Panc1 (cell line): Measurements from ENCODE around the gene CISD2. TPM values are rescaled to one million over a fixed set of nuclear protein-coding genes. Genes with fewer than 3 reads are reported as not detected.
"Not testable (repeated sequence)": the region's sequence is repeated elsewhere in the genome, so short reads cannot be mapped to it uniquely, and the experiment has no call there.

Experiments used
- ATAC-seq: fragments of 200-7000 bp; cut with Tn5 transposase; 2 replicates; pipeline ENCODE4 v1.9.1; 2020; ENCODE audit warnings: mild to moderate bottlenecking, moderate library complexity
- BruUV-seq: library from RNA; stranded (reverse); fragments of 400-500 nt; replicated peaks from 2 replicates; lab custom pipeline; 2021; lab: Mats Ljungman, UMichigan
- CTCF ChIA-PET: fragments of 300-600 bp; sonication (Branson Sonifier 250); formaldehyde crosslinking; loops from one replicate; lab custom pipeline; 2022; ENCODE audit warnings: antibody characterized with exemption; lab: Charles Lee
- POLR2A ChIA-PET: fragments of 300-600 bp; sonication (Branson Sonifier 250); formaldehyde crosslinking; loops from one replicate; lab custom pipeline; 2022; ENCODE audit warnings: antibody characterized with exemption; lab: Charles Lee
- DNase-seq: peaks from one replicate; pipeline ENCODE4 v3.0.0-alpha.2; 2010; ENCODE audit warnings: low read depth, low spot score
- H3K27ac ChIP-seq: 2 replicates; pipeline ENCODE4 v1.5.1; 2011; ENCODE audit warnings: mild to moderate bottlenecking, low read length, inconsistent platforms
- H3K27me3 ChIP-seq: fragments of 200-500 bp; sonication (Bioruptor generic); 2 replicates; pipeline ENCODE4 v1.6.0; 2014; ENCODE audit warnings: low read length, inconsistent platforms; ENCODE audit not compliant: control insufficient read depth, insufficient read depth
- H3K36me3 ChIP-seq: fragments of 200-500 bp; sonication (Bioruptor generic); 2 replicates; pipeline ENCODE4 v1.5.1; 2014; ENCODE audit warnings: inconsistent platforms, mild to moderate bottlenecking, low read length, moderate library complexity; ENCODE audit not compliant: control insufficient read depth, insufficient read depth
- H3K4me1 ChIP-seq: 2 replicates; pipeline ENCODE4 v1.5.1; 2011; ENCODE audit warnings: inconsistent platforms, mild to moderate bottlenecking, low read length, moderate library complexity; ENCODE audit not compliant: control insufficient read depth, insufficient read depth
- H3K4me3 ChIP-seq, 2 experiments: 2 replicates each; pipeline ENCODE4 v1.5.1; 2011 to 2012; ENCODE audit warnings: low read depth in 2 of 2, low read length in 2 of 2, mild to moderate bottlenecking in 2 of 2, inconsistent platforms in 1 of 2, moderate library complexity in 1 of 2
- H3K9me3 ChIP-seq: fragments of 200-500 bp; sonication (Bioruptor generic); 2 replicates; pipeline ENCODE4 v1.5.1; 2014; ENCODE audit warnings: low read depth, mild to moderate bottlenecking, inconsistent platforms, low read length, moderate library complexity; ENCODE audit not compliant: control insufficient read depth, insufficient read depth
- CTCF ChIP-seq: fragments of 450-650 bp; IDR thresholded peaks from 2 replicates; pipeline ENCODE4 v1.5.1; 2017; ENCODE audit warnings: mild to moderate bottlenecking
- POLR2AphosphoS5 ChIP-seq: IDR thresholded peaks from 2 replicates; pipeline ENCODE4 v1.6.1; 2012; ENCODE audit warnings: mild to moderate bottlenecking, low read depth, low read length, moderate library complexity
- REST ChIP-seq, 2 experiments: IDR thresholded peaks; 2 replicates each; pipeline ENCODE4 v1.6.1; 2011 to 2012; ENCODE audit warnings: low read depth in 2 of 2, control low read depth in 1 of 2, low read length in 1 of 2, mild to moderate bottlenecking in 1 of 2, moderate library complexity in 1 of 2; ENCODE audit not compliant: insufficient read depth in 1 of 2
- SIN3A ChIP-seq: IDR thresholded peaks from 2 replicates; pipeline ENCODE4 v1.6.1; 2012; ENCODE audit warnings: low read depth, mild to moderate bottlenecking, low read length, moderate library complexity, borderline replicate concordance; ENCODE audit not compliant: insufficient read depth
- TCF7L2 ChIP-seq: IDR thresholded peaks from 2 replicates; pipeline ENCODE4 v1.6.1; 2011; ENCODE audit warnings: mild to moderate bottlenecking, low read depth, low read length, inconsistent platforms
- in situ Hi-C: cut with HindIII; loops from 2 replicates; pipeline ENCODE4 v1.10.0; 2016; ENCODE audit warnings: low sequenced_read_pairs, low pct_unique_long_range_greater_than_20kb
- intact Hi-C: fragments of 100-400 bp; cut with micrococcal nuclease; formaldehyde crosslinking; loops from one replicate; pipeline ENCODE4 v1.10.0; 2022; ENCODE audit not compliant: unreplicated experiment
- total RNA-seq: library from RNA; stranded (reverse); gene quantifications from one replicate; pipeline ENCODE4 v1.2.1, GENCODE V29; 2021; ENCODE audit not compliant: unreplicated experiment

CISD2 gene
- total RNA-seq, 1 experiment from 2014 or later, result 39.0 TPM

GRCh38 chr4:102871772-102872171 lies 3.0 kb downstream of the CISD2 start:
- H3K4me3 ChIP-seq, result no peak overlapping the region
- H3K9me3 ChIP-seq, result no peaks in the 10 kb centered on the region
- no peak for ATAC-seq
- no peak for DNase-seq
- H3K27ac ChIP-seq, result no peak overlapping the region; the same call in 1 of the 2 replicates
- ChIA-PET POLR2A (no interaction called here), CTCF (no interaction called here)
- peaks cover 4% of the 10 kb centered on the region; the same call in 1 of the 2 replicates for H3K36me3 ChIP-seq
- no peaks in the 10 kb centered on the region for H3K27me3 ChIP-seq
- in situ Hi-C loops, result no loop called here
- peaks cover 10% of the 10 kb centered on the region for H3K4me1 ChIP-seq
- intact Hi-C loops, result no loop called here
- no TSS peak for BruUV-seq
- TF ChIP-seq SIN3A (no peak), TCF7L2 (no peak), CTCF (no peak), POLR2AphosphoS5 (no peak), REST (IDR thresholded peaks at IDR 0.05; ENCODE audit: insufficient read depth in 1 of 2, low read depth in 2 of 2, low read length in 1 of 2) (no peak)

- DNase-seq, BruUV-seq, in situ Hi-C loops: not testable (repeated sequence)
Measured at GRCh38 chr4:102877477-102878106, 8.8 kb downstream of the CISD2 start.

GRCh38 chr4:102878349-102878748 lies 9.6 kb downstream of the CISD2 start:
- H3K9me3 ChIP-seq, CTCF ChIA-PET, POLR2A ChIA-PET, in situ Hi-C loops, BruUV-seq, DNase-seq, H3K27ac ChIP-seq, H3K36me3 ChIP-seq, H3K4me3 ChIP-seq, H3K27me3 ChIP-seq, H3K4me1 ChIP-seq, intact Hi-C loops, ATAC-seq: not testable (repeated sequence)

More at GRCh38 chr4:102877477-102878106, 8.8 kb downstream of the CISD2 start:
- POLR2A ChIA-PET, H3K27ac ChIP-seq, H3K36me3 ChIP-seq, H3K9me3 ChIP-seq, intact Hi-C loops, H3K4me3 ChIP-seq, ATAC-seq, H3K4me1 ChIP-seq, H3K27me3 ChIP-seq, CTCF ChIA-PET: not testable (repeated sequence)
